Fibroblast of skin of right biceps (primary cell): Measurements from ENCODE around the gene PI4KB.
A peak's percentile ranks its signal among the peaks of the same experiment; 100 is the strongest.
"Not testable (repeated sequence)": the region's sequence is repeated elsewhere in the genome, so short reads cannot be mapped to it uniquely, and the experiment has no call there.

Source experiments
- DNase-seq: peaks from one replicate; pipeline ENCODE4 v3.0.0-alpha.2; 2013

PI4KB gene

GRCh38 chr1:151275341-151275740, 51.9 kb downstream of the PI4KB start:
- DNase-seq = not testable (repeated sequence)

- DNase-seq = no peak
Measured at GRCh38 chr1:151273924-151274466, 53.2 kb downstream of the PI4KB start.

- no peak for DNase-seq
Measured at GRCh38 chr1:151267760-151268159, 59.5 kb downstream of the PI4KB start.

GRCh38 chr1:151266821-151267220, 60.4 kb downstream of the PI4KB start:
- DNase-seq = no peak

- DNase-seq = no peak
Measured at GRCh38 chr1:151266315-151266714, 60.9 kb downstream of the PI4KB start.

- DNase-seq = no peak
Measured at GRCh38 chr1:151265446-151266236, 61.6 kb downstream of the PI4KB start.

- no peak for DNase-seq
Measured at GRCh38 chr1:151259351-151259750, 67.9 kb downstream of the PI4KB start.

- peak; percentile 7 for DNase-seq
Measured at GRCh38 chr1:151255381-151255780, 71.8 kb downstream of the PI4KB start.

GRCh38 chr1:151254217-151255213, 72.7 kb downstream of the PI4KB start, which contains the start of gene PSMD4:
Gene PSMD4 (plus strand): TSS chr1:151254734. CDS start chr1:151254783, 49 bp downstream.
- DNase-seq = peak; percentile 97

GRCh38 chr1:151251656-151252470, 75.4 kb downstream of the PI4KB start:
- peak; percentile 75 for DNase-seq

- no peak for DNase-seq
Measured at GRCh38 chr1:151246786-151247185, 80.4 kb downstream of the PI4KB start.

GRCh38 chr1:151243683-151244216, 83.5 kb downstream of the PI4KB start:
- no peak for DNase-seq

- no peak for DNase-seq
Measured at GRCh38 chr1:151242442-151242841, 84.8 kb downstream of the PI4KB start.
